HCT116 (cell line): Measurements from ENCODE around the gene FGD4. TPM values are rescaled to one million over a fixed set of nuclear protein-coding genes. Genes with fewer than 3 reads are reported as not detected.

Experiments
- ATAC-seq: fragments of 200-7000 bp; cut with Tn5 transposase; 2 replicates; pipeline ENCODE4 v1.9.1; 2020; ENCODE audit warnings: mild to moderate bottlenecking, moderate library complexity
- Bru-seq: library from RNA; stranded (reverse); fragments of 400-500 nt; gene quantifications from one replicate; lab custom pipeline; 2021; lab: Mats Ljungman, UMichigan
- BruChase-seq, 2 experiments: library from RNA; stranded (reverse); fragments of 400-500 nt; gene quantifications; one replicate each; lab custom pipeline; 2021; lab: Mats Ljungman, UMichigan
- BruUV-seq: library from RNA; stranded (reverse); fragments of 400-500 nt; replicated peaks from 2 replicates; lab custom pipeline; 2021; lab: Mats Ljungman, UMichigan
- CTCF ChIA-PET: fragments of 300-600 bp; sonication (Branson Sonifier 250); formaldehyde crosslinking; loops from one replicate; lab custom pipeline; 2021; ENCODE audit warnings: antibody characterized with exemption; lab: Charles Lee
- POLR2A ChIA-PET: fragments of 300-600, 350-600 bp; sonication (Branson Sonifier 250); formaldehyde crosslinking; loops from one replicate; lab custom pipeline; 2021; ENCODE audit warnings: antibody characterized with exemption; lab: Charles Lee
- RAD21 ChIA-PET, 2 experiments: fragments of 300-600 bp; sonication (Branson Sonifier 250); formaldehyde crosslinking; loops; one replicate each; lab custom pipeline; 2023; ENCODE audit warnings: low total read pairs in 2 of 2; ENCODE audit not compliant: uncharacterized antibody in 2 of 2, unreplicated experiment in 2 of 2, low non-redundant PET in 1 of 2; lab: Charles Lee
- DNase-seq: peaks from one replicate; pipeline ENCODE4 v3.0.0-alpha.2; 2010; ENCODE audit warnings: low read depth, low spot score
- H2AFZ ChIP-seq: fragments of 200-600 bp; shearing (Covaris generic), sonication (generic); 2 replicates; pipeline ENCODE4 v1.6.1; 2017; ENCODE audit warnings: low read depth, mixed run types, mixed read lengths, antibody characterized with exemption, low read length; ENCODE audit not compliant: poor library complexity, severe bottlenecking
- H3K27ac ChIP-seq: 2 replicates; pipeline ENCODE4 v1.5.1; 2012; ENCODE audit warnings: low read depth, low read length
- H3K27me3 ChIP-seq: fragments of 200-600 bp; sonication (generic); 2 replicates; pipeline ENCODE4 v1.6.1; 2016; ENCODE audit warnings: mixed run types, low read length, mixed read lengths; ENCODE audit not compliant: insufficient read depth
- H3K36me3 ChIP-seq, 2 experiments: fragments of 200-500 bp in 1 of 2; fragments of 200-600 bp in 1 of 2; sonication (Bioruptor generic) in 1 of 2; sonication (generic) in 1 of 2; 2 replicates each; pipeline versions ENCODE4 v1.5.1 to v1.6.1; 2014 to 2016; ENCODE audit warnings: low read length in 2 of 2, inconsistent platforms in 1 of 2, mixed read lengths in 1 of 2, mixed run types in 1 of 2; ENCODE audit not compliant: insufficient read depth in 2 of 2, control insufficient read depth in 1 of 2
- H3K4me1 ChIP-seq, 2 experiments: fragments of 200-600 bp in 1 of 2; sonication (generic) in 1 of 2; 2 replicates each; pipeline versions ENCODE4 v1.5.1 to v1.6.1; 2012 to 2017; ENCODE audit warnings: low read length in 2 of 2, inconsistent platforms in 1 of 2, mild to moderate bottlenecking in 1 of 2, mixed read lengths in 1 of 2, mixed run types in 1 of 2, moderate library complexity in 1 of 2; ENCODE audit not compliant: insufficient read depth in 2 of 2, control insufficient read depth in 1 of 2
- H3K4me2 ChIP-seq: fragments of 200-600 bp; sonication (generic); 2 replicates; pipeline ENCODE4 v1.6.1; 2017; ENCODE audit warnings: mixed run types, low read length, mixed read lengths
- H3K4me3 ChIP-seq, 2 experiments: fragments of 200-600 bp in 1 of 2; sonication (generic) in 1 of 2; replicated peaks in 1 of 2; 2 replicates each; pipeline ENCODE4 v1.5.1; 2011 to 2016; ENCODE audit warnings: low read length in 2 of 2, control low read depth in 1 of 2, low read depth in 1 of 2, mild to moderate bottlenecking in 1 of 2, mixed read lengths in 1 of 2, mixed run types in 1 of 2
- H3K79me2 ChIP-seq: fragments of 200-600 bp; sonication (generic); 2 replicates; pipeline ENCODE4 v1.6.1; 2017; ENCODE audit warnings: mild to moderate bottlenecking, mixed run types, low read length, moderate library complexity, mixed read lengths; ENCODE audit not compliant: insufficient read depth
- H3K9ac ChIP-seq: fragments of 200-600 bp; sonication (generic); 2 replicates; pipeline ENCODE4 v1.6.1; 2016; ENCODE audit warnings: low read length, mixed read lengths
- H3K9me2 ChIP-seq: fragments of 200-600 bp; sonication (generic), shearing (Covaris generic); 2 replicates; pipeline ENCODE4 v1.6.1; 2017; ENCODE audit warnings: mixed run types, mild to moderate bottlenecking, moderate library complexity; ENCODE audit not compliant: insufficient read depth
- H3K9me3 ChIP-seq, 2 experiments: fragments of 200-500 bp in 1 of 2; fragments of 200-600 bp in 1 of 2; sonication (Bioruptor generic) in 1 of 2; sonication (generic) in 1 of 2; 2 replicates each; pipeline ENCODE4 v1.6.1; 2014 to 2017; ENCODE audit warnings: low read length in 2 of 2, mixed read lengths in 2 of 2, inconsistent platforms in 1 of 2, low read depth in 1 of 2, mild to moderate bottlenecking in 1 of 2, mixed run types in 1 of 2, moderate library complexity in 1 of 2; ENCODE audit not compliant: control insufficient read depth in 1 of 2, insufficient read depth in 1 of 2
- H4K20me1 ChIP-seq: fragments of 200-600 bp; sonication (generic), shearing (Covaris generic); 2 replicates; pipeline ENCODE4 v1.6.1; 2017; ENCODE audit warnings: mixed run types, mild to moderate bottlenecking, moderate library complexity; ENCODE audit not compliant: insufficient read depth
- CBX3 ChIP-seq: IDR thresholded peaks from 2 replicates; pipeline ENCODE4 v1.6.1; 2012; ENCODE audit warnings: low read depth
- CEBPB ChIP-seq: IDR thresholded peaks from 2 replicates; pipeline ENCODE4 v1.6.1; 2012; ENCODE audit warnings: low read depth
- EGR1 ChIP-seq: IDR thresholded peaks from 2 replicates; pipeline ENCODE4 v1.6.1; 2012; ENCODE audit warnings: low read depth
- EZH2 ChIP-seq: fragments of 200-600 bp; sonication (generic); IDR thresholded peaks from 2 replicates; pipeline ENCODE4 v1.6.1; 2017; ENCODE audit warnings: antibody characterized with exemption, mixed run types
- EZH2phosphoT487 ChIP-seq: fragments of 200-600 bp; IDR thresholded peaks from 2 replicates; pipeline ENCODE4 v1.6.1; 2018; ENCODE audit warnings: antibody characterized with exemption, borderline replicate concordance
- FOSL1 ChIP-seq: IDR thresholded peaks from 2 replicates; pipeline ENCODE4 v1.6.1; 2012; ENCODE audit warnings: low read depth
- POLR2A ChIP-seq: IDR thresholded peaks from 2 replicates; pipeline ENCODE4 v1.7.0; 2011; ENCODE audit warnings: borderline replicate concordance; ENCODE audit not compliant: insufficient read depth, insufficient read length; ENCODE audit errors: extremely low read depth
- POLR2AphosphoS5 ChIP-seq: IDR thresholded peaks from 2 replicates; pipeline ENCODE4 v1.6.1; 2011; ENCODE audit warnings: mild to moderate bottlenecking, low read depth, low read length, moderate library complexity
- RAD21 ChIP-seq: IDR thresholded peaks from 2 replicates; pipeline ENCODE4 v1.6.1; 2012; ENCODE audit warnings: low read depth, mild to moderate bottlenecking
- SIN3A ChIP-seq: IDR thresholded peaks from 2 replicates; pipeline ENCODE4 v1.6.1; 2012; ENCODE audit warnings: low read depth
- SRF ChIP-seq: IDR thresholded peaks from 2 replicates; pipeline ENCODE4 v1.6.1; 2012; ENCODE audit warnings: low read depth
- TCF7L2 ChIP-seq: IDR thresholded peaks from 2 replicates; pipeline ENCODE4 v1.7.0; 2011; ENCODE audit warnings: borderline replicate concordance, inconsistent platforms; ENCODE audit not compliant: insufficient read depth, insufficient read length; ENCODE audit errors: extremely low read depth
- YY1 ChIP-seq: IDR thresholded peaks from 2 replicates; pipeline ENCODE4 v1.6.1; 2011; ENCODE audit warnings: low read length, low read depth, moderate library complexity, mild to moderate bottlenecking; ENCODE audit not compliant: insufficient replicate concordance; ENCODE audit errors: extremely low read depth
- ZFX ChIP-seq: fragments of 450-650 bp; IDR thresholded peaks from 2 replicates; pipeline ENCODE4 v1.6.1; 2017
- intact Hi-C: fragments of 100-400 bp; cut with micrococcal nuclease; formaldehyde crosslinking; loops from 2 replicates; pipeline ENCODE4 v1.10.0; 2022
- long read RNA-seq: library from polyadenylated mRNA; unstranded; transcript quantifications from one replicate; pipeline ENCODE4 v2.0.0, GENCODE V29; 2021; ENCODE audit not compliant: unreplicated experiment
- polyA plus RNA-seq: library from polyadenylated mRNA; unstranded; fragments of >200 nt; gene quantifications from 2 replicates; pipeline ENCODE4 v1.2.1, GENCODE V29; 2012; ENCODE audit warnings: missing spikeins
- total RNA-seq: library from RNA; stranded (reverse); gene quantifications from one replicate; pipeline ENCODE4 v1.2.1, GENCODE V29; 2021; ENCODE audit not compliant: unreplicated experiment
- TF ChIP-seq, protein P1 (sequence below), 3 experiments: fragments of 200-600 bp in 1 of 3; sonication (generic) in 1 of 3; IDR thresholded peaks in 2 of 3; conservative IDR thresholded peaks in 1 of 3; 2 replicates each; pipeline ENCODE4 v1.5.1; 2012 to 2017; ENCODE audit warnings: low read depth in 2 of 3, low read length in 2 of 3, antibody characterized with exemption in 1 of 3, borderline replicate concordance in 1 of 3, control low read depth in 1 of 3, mild to moderate bottlenecking in 1 of 3, mixed read lengths in 1 of 3, mixed run types in 1 of 3, moderate library complexity in 1 of 3; ENCODE audit not compliant: insufficient read depth in 1 of 3
- TF ChIP-seq, protein P2 (sequence below): IDR thresholded peaks from 2 replicates; pipeline ENCODE4 v1.6.1; 2012
- TF ChIP-seq, protein P3 (sequence below): IDR thresholded peaks from 2 replicates; pipeline ENCODE4 v1.6.1; 2012

The FGD4 gene
- total RNA-seq (7.7 TPM), Bru-seq, nascent RNA (percentile 67 among the genes with signal in this experiment), BruChase-seq, experiment 1, labeled RNA remaining after a 6-hour chase (percentile 56 among the genes with signal in this experiment), BruChase-seq, experiment 2, labeled RNA remaining after a 2-hour chase (percentile 62 among the genes with signal in this experiment)
- polyA plus RNA-seq = 1.8 and 2.6 TPM in 2 replicates
- long read RNA-seq, partial matches to known transcripts = 1 of 9 reads
- long read RNA-seq, other reads (novel, unspliced or antisense) = 8 of 9 reads

DNA sequence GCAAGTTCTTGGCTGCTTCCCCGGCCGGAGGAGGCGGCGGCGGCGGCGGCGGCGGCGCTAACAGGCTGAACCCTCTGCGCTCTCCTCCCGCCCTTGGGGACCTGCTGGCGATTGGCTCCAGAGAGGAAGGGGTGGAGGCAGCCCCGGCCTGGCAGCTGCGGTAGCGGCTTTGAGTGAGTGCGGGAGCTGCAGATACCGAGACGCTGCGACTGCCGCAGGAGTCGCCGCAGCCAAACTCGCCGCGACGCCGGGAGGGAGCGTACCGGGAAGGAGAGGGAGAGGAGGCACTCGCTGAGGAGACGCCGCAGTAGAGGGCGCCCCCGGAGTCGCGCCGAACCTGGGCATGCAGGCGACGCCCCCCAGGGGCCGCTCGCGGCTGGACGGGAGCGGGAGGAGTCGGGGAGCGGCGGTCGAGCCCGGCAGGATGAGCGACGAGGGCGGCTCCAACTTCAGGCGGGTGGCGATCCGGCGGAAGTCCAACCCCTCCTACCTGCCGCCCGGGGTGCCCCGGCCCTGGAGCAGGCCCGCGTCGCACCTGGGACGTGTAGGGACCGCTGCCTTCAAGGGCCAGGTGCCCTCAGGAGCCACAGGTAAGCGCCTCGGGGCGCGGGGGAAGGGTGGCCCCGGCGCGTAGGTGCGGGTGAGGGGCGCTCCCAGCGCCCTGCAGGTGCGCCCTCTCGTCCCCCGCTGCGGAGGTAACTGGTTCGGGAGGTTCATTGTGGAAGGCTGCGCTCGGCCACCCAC is at the start of gene FGD4:
Gene FGD4 (plus strand): TSS at position 189 of the 744 bp plus-strand sequence.
- Histone ChIP-seq H3K9me3 (no peaks in the 10 kb centered on the region), H3K9me2 (no peaks in the 10 kb centered on the region), H3K27me3 (no peaks in the 10 kb centered on the region), H3K27ac (peak within 1 kb of the TSS; percentile 94), H3K4me1 (peaks cover 13 to 23% of the 10 kb centered on the region in 2 experiments), H3K79me2 (peaks cover 22% of the 10 kb centered on the region), H3K4me3 (peak within 1 kb of the TSS; percentile 66 to 83), H3K36me3 (no peaks in the 10 kb centered on the region), H4K20me1 (no peaks in the 10 kb centered on the region), H2AFZ (peak within 1 kb of the TSS; percentile 86), H3K9ac (peak within 1 kb of the TSS; percentile 66), H3K4me2 (peak within 1 kb of the TSS; percentile 86)
- CTCF ChIA-PET = interaction anchor here (0.6 kb wide), 1 partner anchor 23 kb away, joined by 3 read pairs; no protein-coding TSS in a partner anchor
- DNase-seq (peak; percentile 72), ATAC-seq (peak; percentile 88)
- TF ChIP-seq, protein P1, sequence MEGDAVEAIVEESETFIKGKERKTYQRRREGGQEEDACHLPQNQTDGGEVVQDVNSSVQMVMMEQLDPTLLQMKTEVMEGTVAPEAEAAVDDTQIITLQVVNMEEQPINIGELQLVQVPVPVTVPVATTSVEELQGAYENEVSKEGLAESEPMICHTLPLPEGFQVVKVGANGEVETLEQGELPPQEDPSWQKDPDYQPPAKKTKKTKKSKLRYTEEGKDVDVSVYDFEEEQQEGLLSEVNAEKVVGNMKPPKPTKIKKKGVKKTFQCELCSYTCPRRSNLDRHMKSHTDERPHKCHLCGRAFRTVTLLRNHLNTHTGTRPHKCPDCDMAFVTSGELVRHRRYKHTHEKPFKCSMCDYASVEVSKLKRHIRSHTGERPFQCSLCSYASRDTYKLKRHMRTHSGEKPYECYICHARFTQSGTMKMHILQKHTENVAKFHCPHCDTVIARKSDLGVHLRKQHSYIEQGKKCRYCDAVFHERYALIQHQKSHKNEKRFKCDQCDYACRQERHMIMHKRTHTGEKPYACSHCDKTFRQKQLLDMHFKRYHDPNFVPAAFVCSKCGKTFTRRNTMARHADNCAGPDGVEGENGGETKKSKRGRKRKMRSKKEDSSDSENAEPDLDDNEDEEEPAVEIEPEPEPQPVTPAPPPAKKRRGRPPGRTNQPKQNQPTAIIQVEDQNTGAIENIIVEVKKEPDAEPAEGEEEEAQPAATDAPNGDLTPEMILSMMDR (IDR thresholded peaks at IDR 0.05 in 2 of 3, conservative IDR thresholded peaks at IDR 0.05 in 1 of 3; ENCODE audit: borderline replicate concordance in 1 of 3, insufficient read depth in 1 of 3, low read depth in 2 of 3, low read length in 2 of 3) = peak; percentile 40 to 87 (median 65)
- TF ChIP-seq FOSL1 (no peak), EZH2 (no peak), POLR2A (peak; percentile 20), CBX3 (peak; percentile 39), POLR2AphosphoS5 (peak; percentile 81), SIN3A (peak; percentile 63), RAD21 (peak; percentile 50), YY1 (no peak), EZH2phosphoT487 (no peak), EGR1 (peak; percentile 49), ZFX (peak; percentile 39; the same call in 1 of the 2 replicates), TCF7L2 (no peak), SRF (no peak), CEBPB (no peak)
- TF ChIP-seq, protein P2, sequence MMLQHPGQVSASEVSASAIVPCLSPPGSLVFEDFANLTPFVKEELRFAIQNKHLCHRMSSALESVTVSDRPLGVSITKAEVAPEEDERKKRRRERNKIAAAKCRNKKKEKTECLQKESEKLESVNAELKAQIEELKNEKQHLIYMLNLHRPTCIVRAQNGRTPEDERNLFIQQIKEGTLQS = no peak
- TF ChIP-seq, protein P3, sequence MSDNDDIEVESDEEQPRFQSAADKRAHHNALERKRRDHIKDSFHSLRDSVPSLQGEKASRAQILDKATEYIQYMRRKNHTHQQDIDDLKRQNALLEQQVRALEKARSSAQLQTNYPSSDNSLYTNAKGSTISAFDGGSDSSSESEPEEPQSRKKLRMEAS = peak; percentile 66
- intact Hi-C loops = no loop called here
- POLR2A ChIA-PET = interaction anchor here (0.7 to 1.3 kb wide), 3 partner anchors 11 to 355 kb away, joined by 3 to 4 read pairs (median 4); no protein-coding TSS in a partner anchor
- BruUV-seq = no TSS peak
- RAD21 ChIA-PET = no interaction called here
